Loucy (cell line): ENCODE measurements around the gene STIM1.

ENCODE experiments used
- H2AFZ ChIP-seq: fragments of 200-600 bp; sonication (generic); 2 replicates; pipeline ENCODE4 v1.6.0; 2016; ENCODE audit warnings: antibody characterized with exemption, mild to moderate bottlenecking, low read length, moderate library complexity
- H3F3A ChIP-seq: fragments of 200-600 bp; 2 replicates; pipeline ENCODE4 v1.6.0; 2016; ENCODE audit warnings: antibody characterized with exemption, low read depth, mild to moderate bottlenecking
- H3K27me3 ChIP-seq: fragments of 200-600 bp; sonication (generic); 2 replicates; pipeline ENCODE4 v1.6.1; 2014; ENCODE audit warnings: low read length, mild to moderate bottlenecking; ENCODE audit not compliant: insufficient read depth, poor library complexity, severe bottlenecking
- H3K36me3 ChIP-seq: fragments of 200-600 bp; sonication (generic); 2 replicates; pipeline ENCODE4 v1.6.1; 2016; ENCODE audit warnings: low read length; ENCODE audit not compliant: insufficient read depth
- H3K4me1 ChIP-seq: fragments of 200-600 bp; sonication (generic); 2 replicates; pipeline ENCODE4 v1.5.1; 2014; ENCODE audit warnings: low read length, mild to moderate bottlenecking; ENCODE audit not compliant: insufficient read depth, poor library complexity, severe bottlenecking
- H3K4me2 ChIP-seq: fragments of 200-600 bp; sonication (generic); 2 replicates; pipeline ENCODE4 v1.6.0; 2014; ENCODE audit warnings: antibody characterized with exemption, low read length, low read depth, mild to moderate bottlenecking; ENCODE audit not compliant: poor library complexity, severe bottlenecking
- H3K4me3 ChIP-seq: fragments of 200-600 bp; sonication (generic); 2 replicates; pipeline ENCODE4 v1.5.1; 2014; ENCODE audit warnings: low read length, mild to moderate bottlenecking, mixed read lengths; ENCODE audit not compliant: poor library complexity, severe bottlenecking
- H3K79me2 ChIP-seq: fragments of 200-600 bp; sonication (generic); 2 replicates; pipeline ENCODE4 v1.6.1; 2014; ENCODE audit warnings: low read length; ENCODE audit not compliant: insufficient read depth
- H3K9ac ChIP-seq: fragments of 200-600 bp; sonication (generic); 2 replicates; pipeline ENCODE4 v1.6.0; 2014; ENCODE audit warnings: mild to moderate bottlenecking, low read depth, low read length, moderate library complexity; ENCODE audit not compliant: poor library complexity, severe bottlenecking
- H3K9me2 ChIP-seq: fragments of 200-600 bp; sonication (generic); replicated peaks from 2 replicates; pipeline ENCODE4 v1.6.1; 2016; ENCODE audit warnings: low read depth, low read length, mixed read lengths
- H3K9me3 ChIP-seq: fragments of 200-600 bp; sonication (generic); 2 replicates; pipeline ENCODE4 v1.6.1; 2014; ENCODE audit warnings: mild to moderate bottlenecking, antibody characterized with exemption, low read length, low read depth; ENCODE audit not compliant: insufficient read depth
- H4K20me1 ChIP-seq: fragments of 200-600 bp; sonication (generic); 2 replicates; pipeline ENCODE4 v1.6.0; 2014; ENCODE audit warnings: antibody characterized with exemption, low read length, mild to moderate bottlenecking; ENCODE audit not compliant: insufficient read depth, poor library complexity, severe bottlenecking
- EZH2phosphoT487 ChIP-seq: fragments of 200-600 bp; IDR thresholded peaks from 2 replicates; pipeline ENCODE4 v1.6.1; 2018; ENCODE audit warnings: antibody characterized with exemption, mild to moderate bottlenecking, moderate library complexity, borderline replicate concordance
- TF ChIP-seq, protein P1 (sequence below): fragments of 200-600 bp; sonication (generic); conservative IDR thresholded peaks from 2 replicates; pipeline ENCODE4 v1.5.1; 2014; ENCODE audit warnings: mild to moderate bottlenecking, antibody characterized with exemption, low read length

STIM1 gene

DNA sequence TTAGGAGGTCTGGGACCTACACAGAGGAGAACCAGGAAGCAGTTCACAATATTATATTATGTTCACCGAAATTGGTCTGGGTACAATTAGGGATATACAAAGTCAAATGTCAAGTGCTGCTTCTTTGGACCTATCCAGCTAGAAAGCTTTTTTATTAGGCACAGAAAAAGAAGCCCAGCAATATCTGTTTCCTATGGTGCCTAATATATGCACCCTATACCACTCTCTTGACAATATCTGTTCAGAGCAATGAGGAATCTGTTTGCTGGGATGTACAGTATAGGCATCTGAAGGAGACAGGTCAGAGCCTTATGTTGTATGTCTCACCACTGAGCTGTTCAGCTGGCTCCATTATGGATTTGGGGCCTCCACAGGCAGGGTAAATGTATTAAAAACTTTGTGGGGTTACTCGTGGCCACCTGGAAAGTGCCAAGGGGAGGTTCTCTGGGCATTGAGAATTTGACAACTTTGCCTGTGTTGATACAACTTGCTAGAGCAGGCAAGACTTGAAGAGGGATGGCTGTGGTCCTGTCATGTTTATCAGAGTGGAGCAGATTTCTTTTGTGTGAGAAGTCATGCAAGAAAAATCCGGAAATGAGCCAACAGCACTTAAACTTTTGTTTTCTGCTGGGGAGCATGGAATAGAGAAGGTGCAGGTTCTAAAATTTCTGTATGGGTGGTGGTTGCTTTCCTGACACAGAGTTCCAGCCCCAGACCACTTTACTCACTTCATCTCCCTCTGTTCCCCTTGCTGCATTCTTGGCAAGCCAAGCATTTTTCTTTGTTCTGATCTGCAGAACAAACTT, 10.1 kb downstream of the STIM1 start:
- peaks cover 83% of the 10 kb centered on the region for H3K4me1 ChIP-seq
- H3K36me3 ChIP-seq = no peaks in the 10 kb centered on the region
- peak overlapping the region; percentile 66 for H3K4me2 ChIP-seq
- H3K27me3 ChIP-seq = no peaks in the 10 kb centered on the region
- peaks cover 7% of the 10 kb centered on the region; the same call in 1 of the 2 replicates for H3F3A ChIP-seq
- no peak overlapping the region for H2AFZ ChIP-seq
- H3K9me2 ChIP-seq = no peaks in the 10 kb centered on the region
- no peak for TF ChIP-seq EZH2phosphoT487
- TF ChIP-seq, protein P1, sequence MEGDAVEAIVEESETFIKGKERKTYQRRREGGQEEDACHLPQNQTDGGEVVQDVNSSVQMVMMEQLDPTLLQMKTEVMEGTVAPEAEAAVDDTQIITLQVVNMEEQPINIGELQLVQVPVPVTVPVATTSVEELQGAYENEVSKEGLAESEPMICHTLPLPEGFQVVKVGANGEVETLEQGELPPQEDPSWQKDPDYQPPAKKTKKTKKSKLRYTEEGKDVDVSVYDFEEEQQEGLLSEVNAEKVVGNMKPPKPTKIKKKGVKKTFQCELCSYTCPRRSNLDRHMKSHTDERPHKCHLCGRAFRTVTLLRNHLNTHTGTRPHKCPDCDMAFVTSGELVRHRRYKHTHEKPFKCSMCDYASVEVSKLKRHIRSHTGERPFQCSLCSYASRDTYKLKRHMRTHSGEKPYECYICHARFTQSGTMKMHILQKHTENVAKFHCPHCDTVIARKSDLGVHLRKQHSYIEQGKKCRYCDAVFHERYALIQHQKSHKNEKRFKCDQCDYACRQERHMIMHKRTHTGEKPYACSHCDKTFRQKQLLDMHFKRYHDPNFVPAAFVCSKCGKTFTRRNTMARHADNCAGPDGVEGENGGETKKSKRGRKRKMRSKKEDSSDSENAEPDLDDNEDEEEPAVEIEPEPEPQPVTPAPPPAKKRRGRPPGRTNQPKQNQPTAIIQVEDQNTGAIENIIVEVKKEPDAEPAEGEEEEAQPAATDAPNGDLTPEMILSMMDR = no peak
- peak overlapping the region; percentile 43 for H3K4me3 ChIP-seq
- peaks cover 28% of the 10 kb centered on the region for H4K20me1 ChIP-seq
- peaks cover 100% of the 10 kb centered on the region for H3K79me2 ChIP-seq
- H3K9ac ChIP-seq = peak overlapping the region; percentile 44
- no peaks in the 10 kb centered on the region for H3K9me3 ChIP-seq

DNA sequence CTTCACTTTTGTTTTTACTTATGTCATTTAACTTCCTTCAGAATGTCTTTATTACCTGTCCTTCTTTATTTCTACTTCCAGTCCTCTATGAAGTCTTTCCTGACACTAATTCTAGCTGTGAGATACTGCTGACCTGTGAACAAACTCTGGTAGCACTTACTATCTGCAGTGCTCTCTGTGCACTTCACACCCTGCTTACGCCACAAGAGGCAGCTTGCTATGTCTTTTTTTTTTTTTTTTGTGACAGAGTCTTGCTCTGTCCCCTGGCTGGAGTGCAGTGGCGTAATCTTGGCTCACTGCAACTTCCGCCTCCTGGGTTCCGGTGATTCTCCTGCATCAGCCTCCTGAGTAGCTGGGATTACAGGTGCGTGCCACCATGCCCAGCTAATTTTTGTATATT, 10.7 kb downstream of the STIM1 start:
- Histone ChIP-seq H3K79me2 (peaks cover 100% of the 10 kb centered on the region), H3K36me3 (no peaks in the 10 kb centered on the region), H3K4me3 (peak overlapping the region; percentile 43), H3K9me3 (no peaks in the 10 kb centered on the region), H3K4me2 (peak overlapping the region; percentile 66), H4K20me1 (peaks cover 27% of the 10 kb centered on the region), H3K9ac (peak overlapping the region; percentile 44), H3F3A (peaks cover 6% of the 10 kb centered on the region; the same call in 1 of the 2 replicates), H2AFZ (no peak overlapping the region), H3K27me3 (no peaks in the 10 kb centered on the region), H3K9me2 (no peaks in the 10 kb centered on the region), H3K4me1 (peaks cover 81% of the 10 kb centered on the region)
- TF ChIP-seq, protein P1 = peak; percentile 30; the same call in 1 of the 2 replicates
- no peak for TF ChIP-seq EZH2phosphoT487

DNA sequence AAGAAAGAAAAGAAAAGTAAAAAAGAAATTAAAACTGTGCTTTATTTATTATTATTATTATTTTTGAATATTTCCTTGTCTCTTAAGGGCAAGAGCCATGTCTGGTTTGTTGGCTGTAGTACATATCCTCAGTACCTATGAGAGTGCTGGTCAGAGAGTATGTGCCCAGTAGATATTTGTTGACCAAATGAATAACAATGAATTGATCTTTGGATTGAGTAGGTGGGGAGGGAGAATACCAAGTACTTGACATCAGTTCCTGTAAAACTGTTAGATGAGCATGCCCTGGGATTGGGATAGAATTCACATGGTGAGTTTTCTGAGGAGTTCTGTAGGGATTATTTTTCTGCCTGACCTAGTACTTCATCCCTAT, 11.4 kb downstream of the STIM1 start:
- Histone ChIP-seq H3K4me1 (peaks cover 83% of the 10 kb centered on the region), H2AFZ (no peak overlapping the region), H4K20me1 (peaks cover 26% of the 10 kb centered on the region), H3K4me2 (peak overlapping the region; percentile 66), H3K36me3 (no peaks in the 10 kb centered on the region), H3K4me3 (peak overlapping the region; percentile 43), H3K9me3 (no peaks in the 10 kb centered on the region), H3F3A (peaks cover under 1% of the 10 kb centered on the region; the same call in 1 of the 2 replicates), H3K79me2 (peaks cover 100% of the 10 kb centered on the region), H3K27me3 (no peaks in the 10 kb centered on the region), H3K9me2 (no peaks in the 10 kb centered on the region), H3K9ac (peak overlapping the region; percentile 44)
- TF ChIP-seq, protein P1 = no peak
- no peak for TF ChIP-seq EZH2phosphoT487
